K562 treated with DMSO at 1 percent for 24 hours (cell line): ENCODE measurements around the gene AKR1D1. TPM values are rescaled to one million over a fixed set of nuclear protein-coding genes. Genes with fewer than 3 reads are reported as not detected.

Experiments used
- total RNA-seq: library from RNA; unstranded; fragments of 300-600 nt; gene quantifications from 2 replicates; pipeline ENCODE4 v1.2.3, GENCODE V29; 2022; ENCODE audit warnings: low read depth; ENCODE audit not compliant: insufficient read depth

The AKR1D1 gene, protein sequence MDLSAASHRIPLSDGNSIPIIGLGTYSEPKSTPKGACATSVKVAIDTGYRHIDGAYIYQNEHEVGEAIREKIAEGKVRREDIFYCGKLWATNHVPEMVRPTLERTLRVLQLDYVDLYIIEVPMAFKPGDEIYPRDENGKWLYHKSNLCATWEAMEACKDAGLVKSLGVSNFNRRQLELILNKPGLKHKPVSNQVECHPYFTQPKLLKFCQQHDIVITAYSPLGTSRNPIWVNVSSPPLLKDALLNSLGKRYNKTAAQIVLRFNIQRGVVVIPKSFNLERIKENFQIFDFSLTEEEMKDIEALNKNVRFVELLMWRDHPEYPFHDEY
- total RNA-seq: not detected in 2 replicates

DNA sequence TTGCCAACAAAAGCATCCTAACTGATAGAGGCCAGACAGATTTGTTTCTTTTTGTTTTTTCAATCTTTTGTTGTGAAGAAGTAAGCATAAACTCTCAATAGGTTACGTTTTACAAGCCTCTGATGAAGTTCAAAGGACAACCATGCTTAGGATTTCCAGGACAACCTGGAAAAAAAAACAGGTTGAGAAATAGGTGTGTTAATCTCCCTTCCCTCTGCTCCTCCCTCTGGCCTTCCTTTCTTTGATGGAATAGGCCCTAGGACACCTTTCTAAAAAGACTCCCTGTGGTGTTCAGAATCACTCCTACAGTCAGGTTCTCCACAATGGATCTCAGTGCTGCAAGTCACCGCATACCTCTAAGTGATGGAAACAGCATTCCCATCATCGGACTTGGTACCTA, at the start of gene AKR1D1:
Gene AKR1D1, plus strand, starts transcription at position 264 of the 400 bp plus-strand sequence. Its CDS starts 60 bp downstream, at position 324.

Other genes starting within 250 kb of the AKR1D1 start
- gene DGKI, start 229.5 kb upstream of the AKR1D1 start, total RNA-seq: not detected in 2 replicates
- gene CREB3L2, start 74.4 kb upstream of the AKR1D1 start, total RNA-seq: 23.2 and 23.8 TPM in 2 replicates